GM10248 (cell line): Measurements from ENCODE around the gene AP3M1.

Experiments used
- CTCF ChIA-PET: fragments of 300-600 bp; sonication (Branson Sonifier 250); formaldehyde crosslinking; extraction: SDS; loops from one replicate; lab custom pipeline; 2021; ENCODE audit warnings: antibody characterized with exemption; lab: Yijun Ruan, JAX
- POLR2A ChIA-PET: fragments of 350-650 bp; sonication (Branson Sonifier 250); formaldehyde crosslinking; extraction: SDS; loops from one replicate; lab custom pipeline; 2020; ENCODE audit warnings: antibody characterized with exemption; lab: Yijun Ruan, JAX
- DNase-seq: peaks from one replicate; pipeline ENCODE4 v3.0.0; 2012; ENCODE audit errors: extremely low spot score
- CTCF ChIP-seq: IDR thresholded peaks from 2 replicates; pipeline ENCODE4 v1.5.1; 2012; ENCODE audit warnings: mild to moderate bottlenecking, low read depth; ENCODE audit errors: extremely low read depth, missing control alignments, control extremely low read depth

Gene AP3M1

DNA sequence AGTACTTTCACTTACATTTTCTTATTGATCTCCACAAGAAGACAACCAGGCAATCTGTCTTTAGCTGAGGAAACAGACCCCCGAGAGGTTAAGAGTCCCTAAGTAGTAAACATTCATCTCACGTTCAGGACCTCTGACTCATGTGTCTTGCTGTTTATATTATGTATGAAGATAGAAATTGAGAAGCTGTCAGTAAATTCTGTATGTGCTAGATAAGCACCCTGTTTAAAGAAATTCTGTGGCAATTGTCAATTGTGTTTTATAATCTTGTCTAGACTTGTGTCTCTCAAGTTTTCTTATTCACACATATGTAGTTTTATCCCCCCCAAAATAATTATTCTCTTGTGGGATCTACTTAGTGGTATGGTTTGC, 14.9 kb upstream of the AP3M1 start:
- POLR2A ChIA-PET = interaction anchor here (0.5 kb wide), 1 partner anchor 661 kb away, joined by 3 read pairs; no protein-coding TSS in a partner anchor
- DNase-seq = no peak
- TF ChIP-seq CTCF = no peak
- CTCF ChIA-PET = interaction anchor here (2.5 to 3.6 kb wide), 2 partner anchors 9 to 15 kb away, joined by 8 to 11 read pairs; partner anchors contain the start of genes ADK and AP3M1

DNA sequence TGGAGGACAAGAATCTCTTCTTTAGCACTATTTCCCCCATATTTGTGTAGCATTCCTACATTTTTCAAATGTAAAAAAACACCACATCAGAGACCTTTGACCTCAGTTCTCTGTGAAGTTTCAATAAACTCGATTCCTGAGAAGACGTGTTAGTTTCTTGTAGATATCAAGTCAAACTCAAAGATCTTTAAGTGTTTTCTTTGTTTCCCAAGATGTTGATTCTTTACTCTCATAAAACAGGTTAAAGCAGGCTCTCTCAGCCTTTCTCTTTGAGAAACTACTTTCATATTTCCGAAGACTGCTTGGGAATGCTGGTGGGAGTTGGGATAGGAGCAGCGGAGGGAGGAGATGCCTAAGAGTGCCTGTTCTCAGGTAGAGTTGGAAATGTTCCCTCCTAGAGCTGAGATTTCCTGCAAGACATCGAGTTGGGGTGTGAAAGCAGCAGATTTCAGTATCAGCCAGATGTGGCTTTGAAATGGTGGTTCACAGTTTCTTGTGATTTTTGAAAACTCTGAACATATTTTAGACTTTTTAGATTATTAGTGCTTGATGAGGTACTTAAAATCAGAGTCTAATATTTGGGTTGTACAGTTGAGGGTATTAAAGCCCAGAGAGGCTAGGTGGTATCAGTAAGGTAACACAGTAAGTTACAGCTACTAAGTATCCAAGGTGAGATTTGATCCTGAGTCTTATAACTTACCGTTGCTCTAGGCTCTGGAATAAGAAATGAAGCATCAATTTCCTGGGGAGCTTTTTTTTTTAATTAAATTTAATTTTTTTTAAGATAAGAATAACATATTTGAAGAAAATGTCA, 14.3 kb upstream of the AP3M1 start:
- POLR2A ChIA-PET = interaction anchor here (0.5 kb wide), 1 partner anchor 661 kb away, joined by 3 read pairs; no protein-coding TSS in a partner anchor
- DNase-seq = no peak
- no peak for TF ChIP-seq CTCF
- CTCF ChIA-PET = interaction anchor here (2.5 to 3.6 kb wide), 2 partner anchors 10 to 14 kb away, joined by 8 to 11 read pairs; partner anchors contain the start of genes ADK and AP3M1

GRCh38 chr10:74163319-74164068, 12.9 kb upstream of the AP3M1 start:
- ChIA-PET POLR2A (no interaction called here), CTCF (interaction anchor here (1.1 to 1.4 kb wide), 2 partner anchors 8 to 50 kb away, joined by 3 to 4 read pairs; no protein-coding TSS in a partner anchor)
- TF ChIP-seq CTCF = no peak
- no peak for DNase-seq

DNA sequence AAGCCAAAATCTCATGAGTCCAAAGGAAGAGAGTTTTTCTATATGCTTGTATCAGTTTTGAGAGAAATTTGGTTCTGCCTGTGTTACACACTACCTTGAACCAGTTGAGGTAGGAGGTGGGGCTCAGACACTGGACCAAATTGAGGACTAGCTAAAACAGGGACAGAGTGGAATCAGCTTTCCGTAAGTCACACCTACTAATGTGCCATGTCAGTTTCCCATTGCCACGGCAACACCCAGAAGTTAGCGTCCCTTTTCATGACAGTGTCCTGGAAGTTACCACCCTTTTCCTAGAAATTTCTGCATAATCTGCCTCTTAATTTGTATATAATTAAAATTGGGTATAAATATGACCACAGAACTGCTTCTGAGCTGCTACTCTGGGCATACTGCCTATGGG, 9.4 kb upstream of the AP3M1 start:
- no peak for DNase-seq
- TF ChIP-seq CTCF = no peak
- ChIA-PET CTCF (interaction anchor here (1.4 kb wide), 1 partner anchor 9 kb away, joined by 3 read pairs; no protein-coding TSS in a partner anchor), POLR2A (no interaction called here)

GRCh38 chr10:74156919-74157289, 6.3 kb upstream of the AP3M1 start:
- DNase-seq = no peak
- POLR2A ChIA-PET = interaction anchor here (0.6 to 1.1 kb wide), 2 partner anchors 10 to 34 kb away, joined by 3 to 5 read pairs; no protein-coding TSS in a partner anchor

More at GRCh38 chr10:74156919-74157289, 6.3 kb upstream of the AP3M1 start:
- TF ChIP-seq CTCF = no peak
- CTCF ChIA-PET = interaction anchor here (1.0 to 2.3 kb wide), 4 partner anchors 15 to 50 kb away, joined by 3 to 9 read pairs (median 4); no protein-coding TSS in a partner anchor
